Superior temporal gyrus (tissue), 1 donor: Measurements from ENCODE around the gene KCTD13.
"Not testable (repeated sequence)": the region's sequence is repeated elsewhere in the genome, so short reads cannot be mapped to it uniquely, and the experiment has no call there.

ENCODE experiments used
- DNase-seq: peaks from one replicate; pipeline ENCODE4 v3.0.0-alpha.2; 2016; ENCODE audit errors: extremely low spot score

KCTD13 gene

DNA sequence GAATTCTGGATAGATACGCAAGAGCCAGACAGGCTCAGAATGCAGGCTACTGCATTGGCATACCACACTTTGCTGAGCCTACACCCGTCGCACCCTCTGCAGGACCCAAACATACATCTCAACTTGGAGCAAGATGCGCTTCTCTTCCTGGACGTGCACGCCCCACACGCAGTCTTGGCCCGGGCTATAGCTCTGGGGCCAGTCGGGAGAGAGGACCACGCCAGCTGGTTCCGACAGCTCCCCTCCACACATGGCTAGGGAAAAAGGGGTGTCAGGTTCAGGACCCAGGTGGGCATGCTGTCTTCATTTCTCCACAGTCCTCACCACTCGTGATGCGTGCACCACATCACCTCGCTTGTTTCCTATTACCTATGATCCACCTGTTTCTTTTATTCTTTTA lies 47.9 kb downstream of the KCTD13 start:
- DNase-seq: no peak

- no peak for DNase-seq
These were observed 48.6 kb downstream of the KCTD13 start for GRCh38 chr16:29877266-29877961.

GRCh38 chr16:29876594-29877249 lies 49.3 kb downstream of the KCTD13 start:
- no peak for DNase-seq

DNA sequence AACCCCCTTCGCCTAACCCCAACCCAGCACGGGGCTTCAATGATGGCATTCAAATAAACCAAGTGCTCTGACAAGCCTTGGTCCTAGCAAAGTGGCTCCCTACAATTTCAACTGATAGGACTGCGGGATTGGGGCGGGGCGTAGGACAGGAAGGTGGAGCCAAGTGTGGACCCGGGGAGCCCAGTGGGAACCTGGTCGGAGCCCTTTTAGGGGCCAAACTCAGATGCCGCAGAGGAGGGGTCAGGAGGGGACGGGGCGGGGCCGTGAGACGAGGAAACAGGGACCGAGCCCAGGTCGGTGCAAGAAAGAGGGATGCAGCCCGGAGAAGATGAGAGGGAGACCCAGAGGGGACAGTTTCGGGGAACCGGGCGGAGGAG lies 49.8 kb downstream of the KCTD13 start:
- no peak for DNase-seq

GRCh38 chr16:29875206-29875605 lies 50.8 kb downstream of the KCTD13 start:
- DNase-seq: no peak

DNA sequence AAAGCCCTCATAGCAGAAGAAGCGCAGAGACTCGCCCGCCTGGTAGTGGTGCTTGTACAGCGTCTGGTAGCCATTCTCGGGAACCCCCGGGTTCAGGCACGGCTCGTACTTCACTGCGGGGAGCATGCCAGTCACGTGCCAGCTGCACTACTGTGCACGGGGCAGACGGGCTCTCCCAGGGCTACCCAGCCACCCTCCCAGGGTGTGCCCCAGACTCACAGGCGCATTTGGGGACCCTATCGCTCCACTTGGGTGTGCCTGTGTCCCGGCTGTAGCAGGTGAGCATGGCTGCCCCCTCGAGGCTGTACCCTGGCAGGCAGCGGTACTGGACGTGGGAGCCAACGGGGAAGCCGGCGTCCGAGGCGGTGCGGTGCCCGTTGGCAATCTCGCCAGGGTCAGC lies 52.7 kb downstream of the KCTD13 start:
- DNase-seq: no peak

DNA sequence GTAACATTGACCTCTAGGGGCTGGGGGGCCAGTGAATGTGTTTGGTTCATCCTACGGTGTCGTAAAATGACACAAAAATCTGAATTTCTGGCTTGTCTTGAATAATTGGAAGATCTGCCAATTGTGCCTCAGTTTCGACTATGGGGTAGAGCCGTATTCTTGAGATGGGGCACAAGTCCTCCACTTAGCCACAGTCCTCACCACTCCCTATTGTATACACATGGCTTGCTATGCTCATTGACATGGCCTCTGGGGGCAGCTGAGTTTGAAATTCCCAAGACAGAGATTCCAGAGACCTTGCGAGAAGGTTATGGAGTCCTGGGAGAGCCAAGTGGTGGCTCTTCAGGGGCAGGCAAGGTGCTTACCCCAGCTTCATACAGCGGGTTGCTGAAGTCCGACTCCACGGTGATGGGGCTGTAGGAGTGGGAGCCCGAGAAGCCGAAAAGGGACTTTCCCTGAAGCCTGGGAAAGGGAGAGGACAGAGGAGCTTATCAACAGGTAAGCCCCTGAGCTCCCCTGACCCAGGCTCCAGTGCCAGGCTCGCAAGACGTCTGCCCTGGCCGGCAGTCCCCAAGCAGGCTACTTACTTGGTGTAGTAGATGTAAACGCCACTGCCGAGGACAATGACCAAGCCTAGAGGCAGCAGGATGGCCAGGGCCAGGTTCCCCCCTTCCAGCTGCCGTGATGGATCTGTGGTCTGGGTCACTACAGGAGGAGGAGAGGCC lies 54.0 kb downstream of the KCTD13 start:
- DNase-seq: no peak

DNA sequence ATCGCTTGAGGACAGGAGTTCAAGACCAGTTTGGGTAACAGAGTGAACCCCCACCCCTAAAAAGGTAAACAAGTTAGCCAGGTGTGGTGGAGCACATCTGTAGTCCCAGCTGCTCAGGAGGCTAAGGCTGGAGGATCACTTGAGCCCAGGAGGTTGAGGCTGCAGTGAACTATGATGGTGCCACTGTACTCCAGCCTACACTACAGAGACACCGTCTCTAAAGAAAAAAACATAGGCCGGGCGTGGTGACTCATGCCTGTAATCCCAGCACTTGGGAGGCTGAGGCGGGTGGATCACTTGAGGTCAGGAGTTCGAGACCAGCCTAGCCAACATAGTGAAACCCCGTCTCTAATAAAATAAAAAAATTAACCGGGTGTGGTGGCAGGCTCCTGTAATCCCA lies 57.0 kb downstream of the KCTD13 start:
- not testable (repeated sequence) for DNase-seq

DNA sequence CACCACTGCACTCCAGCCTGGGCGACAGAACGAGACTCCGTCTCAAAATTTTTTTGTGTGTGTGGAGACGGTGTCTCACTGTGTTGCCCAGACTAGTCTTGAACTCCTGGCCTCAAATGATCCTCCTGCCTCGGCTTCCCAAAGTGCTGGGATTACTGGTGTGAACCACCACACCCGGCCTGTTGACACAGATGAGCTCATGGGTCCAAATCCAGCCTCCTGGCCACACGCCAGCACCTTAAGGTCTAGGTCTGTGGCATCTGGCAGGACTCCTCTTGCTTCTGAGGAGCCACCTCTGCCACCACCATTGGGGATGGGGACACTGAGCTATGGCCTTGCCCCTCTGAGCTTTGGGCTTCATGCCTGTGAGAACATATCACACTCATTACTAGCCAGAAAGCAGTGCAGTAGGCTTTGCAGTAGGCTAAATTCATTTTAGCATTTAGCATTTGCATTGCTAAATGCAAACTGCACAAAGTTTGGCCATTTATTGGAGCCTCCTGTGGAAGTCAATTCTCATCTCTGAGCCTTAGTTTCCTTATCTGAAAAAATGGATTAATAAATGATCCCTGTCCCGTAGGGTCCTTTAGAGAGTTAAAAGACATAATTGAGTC lies 57.5 kb downstream of the KCTD13 start:
- no peak for DNase-seq

DNA sequence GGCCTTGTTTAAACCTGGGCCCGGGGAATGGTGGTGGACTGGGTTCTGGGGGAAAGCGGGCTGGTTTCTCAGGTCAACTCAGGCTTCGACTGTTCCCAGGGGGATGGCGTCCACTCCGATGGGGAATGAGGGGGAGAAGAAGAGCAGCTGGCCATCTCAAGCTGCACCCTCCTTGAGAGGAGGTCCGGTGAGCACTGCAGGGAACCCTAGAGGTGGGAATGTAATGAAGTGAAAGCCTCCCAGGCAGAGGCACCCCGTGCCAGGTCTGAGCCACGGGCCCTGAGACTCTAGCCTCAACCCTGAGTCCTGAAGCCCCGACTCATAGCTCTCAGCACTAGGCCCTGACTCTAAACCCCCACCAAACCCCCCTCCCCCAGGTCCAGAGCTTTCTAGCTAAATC lies 61.8 kb downstream of the KCTD13 start:
- no peak for DNase-seq

DNA sequence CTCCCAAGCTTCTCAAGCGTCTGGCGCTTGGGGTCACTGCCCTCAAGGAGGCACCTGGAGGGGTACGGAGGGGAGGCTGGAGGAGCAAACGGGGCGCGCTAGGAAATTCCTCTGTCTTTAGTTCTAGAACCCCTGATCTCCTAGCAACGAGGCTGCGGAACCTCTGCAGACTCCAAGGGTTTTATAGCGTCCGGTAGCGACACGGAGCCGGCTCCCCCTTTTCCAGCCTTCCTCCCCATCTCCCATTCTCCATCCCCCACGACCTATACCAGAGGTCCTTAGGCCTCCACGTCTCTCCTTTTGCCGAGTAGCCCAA lies 62.4 kb downstream of the KCTD13 start:
- DNase-seq: no peak

DNA sequence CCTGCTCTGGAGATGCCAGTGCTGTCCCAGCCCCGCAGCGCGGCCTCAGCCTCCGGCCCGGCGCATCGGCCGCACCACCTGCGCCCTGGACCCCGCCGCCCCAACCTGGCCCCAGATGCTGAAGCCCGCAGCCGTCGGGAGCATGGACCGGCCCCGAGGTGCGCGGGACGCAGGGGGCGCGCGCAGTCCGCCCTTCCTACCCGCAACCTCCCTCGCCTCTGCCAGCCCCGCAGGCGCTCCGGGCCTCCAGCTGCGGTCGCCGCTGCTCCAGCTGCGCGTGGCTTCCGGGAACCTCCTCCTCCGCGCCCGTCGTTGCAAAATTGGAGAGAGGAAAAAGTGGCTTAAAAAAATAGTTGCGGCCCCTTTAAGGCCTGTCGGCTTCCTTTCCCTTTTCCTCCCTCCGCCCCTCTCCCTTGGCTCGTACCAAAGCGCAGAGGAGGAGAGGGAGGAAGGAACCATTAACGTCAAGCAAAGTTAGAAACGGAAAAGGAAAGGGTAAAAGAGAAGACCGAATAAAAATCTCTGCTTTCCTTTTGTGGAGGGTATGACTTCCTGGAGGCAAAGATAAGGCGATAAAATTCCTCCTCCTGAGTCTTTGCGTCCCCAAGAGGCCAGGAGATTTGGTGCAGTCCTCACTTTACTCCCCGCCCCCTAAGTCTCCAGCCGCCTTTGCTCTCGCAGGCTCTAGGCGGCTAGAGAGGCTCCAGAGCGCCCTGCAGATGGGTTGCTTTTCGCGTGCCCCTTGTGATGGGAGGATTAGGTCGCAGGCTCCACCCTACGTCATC lies 63.0 kb downstream of the KCTD13 start, which contains the start of gene CDIPT:
Gene CDIPT (minus strand): TSS at position 343 of the 785 bp plus-strand sequence. CDS start 369 bp downstream, outside the sequence.
- DNase-seq: peak; percentile 99

- DNase-seq: peak; percentile 24
These were observed 63.6 kb downstream of the KCTD13 start for GRCh38 chr16:29862383-29862883.

DNA sequence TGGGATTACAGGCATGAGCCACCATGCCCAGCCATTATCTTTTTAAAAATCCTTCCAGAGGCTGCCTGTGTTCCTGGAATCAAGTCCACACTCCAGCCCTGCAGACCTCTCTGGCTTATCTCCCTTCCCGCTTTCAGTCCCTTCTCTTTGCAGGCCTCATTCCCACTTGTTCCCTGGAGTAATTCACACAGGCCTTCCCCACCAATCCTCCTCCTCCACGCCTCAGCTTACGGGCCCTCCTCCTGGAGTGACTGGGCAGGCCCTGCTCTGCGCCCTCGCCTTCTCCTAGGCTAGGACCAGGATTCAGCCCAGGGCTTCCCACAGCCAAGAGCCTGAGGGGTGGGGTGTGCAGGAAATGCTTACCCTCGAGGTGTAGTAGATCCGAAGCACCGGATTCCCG lies 65.8 kb downstream of the KCTD13 start:
- no peak for DNase-seq

DNA sequence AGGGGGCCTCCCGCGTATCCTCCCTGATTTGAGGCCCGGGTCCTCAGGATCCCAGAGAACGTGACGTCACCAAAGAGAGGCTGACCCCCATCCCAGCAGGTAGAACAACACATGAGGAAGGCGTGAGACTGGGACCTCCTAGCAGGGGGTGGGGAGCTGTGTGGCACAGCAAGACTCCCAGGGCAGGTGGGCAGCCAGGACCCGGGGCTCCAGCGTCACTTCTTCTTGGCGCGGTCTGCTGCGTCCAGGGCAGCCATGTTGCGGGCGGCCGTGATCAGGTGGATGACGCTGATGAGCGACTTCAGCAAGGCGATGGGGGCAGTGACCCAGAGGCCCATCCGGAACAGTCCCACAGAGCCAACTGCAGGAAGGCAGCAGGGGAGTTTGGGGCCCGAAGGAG lies 67.1 kb downstream of the KCTD13 start:
- no peak for DNase-seq

- no peak for DNase-seq
These were observed 67.7 kb downstream of the KCTD13 start for GRCh38 chr16:29858149-29858849.

GRCh38 chr16:29857133-29857760 lies 68.8 kb downstream of the KCTD13 start:
- DNase-seq: peak; percentile 30
